Measurements from ENCODE around the gene NALF2. TPM values are rescaled to one million over a fixed set of nuclear protein-coding genes. Genes with fewer than 3 reads are reported as not detected.

NALF2 gene
- total and polyA plus RNA-seq, 2 experiments from 2014 or later: 0.20 to 0.46 TPM

GRCh38 chrX:69535661-69536060 lies 31.5 kb downstream of the NALF2 start:
- no peaks in the 10 kb centered on the region for H3K27me3 ChIP-seq
- H3K4me3 ChIP-seq: no peak overlapping the region
- no peaks in the 10 kb centered on the region for H3K4me1 ChIP-seq (ENCODE audit: insufficient read depth)
- DNase-seq (ENCODE audit: low spot score): no peak
- no peaks in the 10 kb centered on the region for H3K79me2 ChIP-seq
- no peak overlapping the region for H3K27ac ChIP-seq
- H3K36me3 ChIP-seq (replicated peaks; ENCODE audit: insufficient read depth, low read depth): no peaks in the 10 kb centered on the region
- H2AFZ ChIP-seq: no peak overlapping the region
- H4K20me1 ChIP-seq (ENCODE audit: insufficient read depth, poor library complexity, severe bottlenecking): no peaks in the 10 kb centered on the region
- H3K9me3 ChIP-seq (ENCODE audit: low read depth): no peaks in the 10 kb centered on the region
- TF ChIP-seq CTCF (IDR thresholded peaks at IDR 0.05; ENCODE audit: poor library complexity): no peak
- no peak for TF ChIP-seq EZH2 (IDR thresholded peaks at IDR 0.05; ENCODE audit: borderline replicate concordance)
- no peak for TF ChIP-seq EZH2phosphoT487 (IDR thresholded peaks at IDR 0.05; ENCODE audit: low read depth, severe bottlenecking, unreplicated experiment)
- WGBS (ENCODE audit: low lambda C conversion rate, missing lambda C conversion rate): 55% methylated on average over 2 of the region's 2 CpGs
- no peaks in the 10 kb centered on the region for H3K9me2 ChIP-seq (replicated peaks; ENCODE audit: insufficient read depth)
- H3K4me2 ChIP-seq: no peak overlapping the region

GRCh38 chrX:69538321-69538876 lies 34.3 kb downstream of the NALF2 start:
- H3K79me2 ChIP-seq: no peaks in the 10 kb centered on the region
- peak; percentile 83 for DNase-seq (ENCODE audit: low spot score)
- H3K4me1 ChIP-seq (ENCODE audit: insufficient read depth): no peaks in the 10 kb centered on the region
- H3K27me3 ChIP-seq: no peaks in the 10 kb centered on the region
- H3K27ac ChIP-seq: no peak overlapping the region
- H3K9me2 ChIP-seq (replicated peaks; ENCODE audit: insufficient read depth): no peaks in the 10 kb centered on the region
- H4K20me1 ChIP-seq (ENCODE audit: insufficient read depth, poor library complexity, severe bottlenecking): no peaks in the 10 kb centered on the region
- H3K36me3 ChIP-seq (replicated peaks; ENCODE audit: insufficient read depth, low read depth): no peaks in the 10 kb centered on the region
- peak overlapping the region; percentile 75 for H3K4me3 ChIP-seq
- peak overlapping the region; percentile 78 for H2AFZ ChIP-seq
- peak overlapping the region; percentile 79 for H3K4me2 ChIP-seq
- TF ChIP-seq CTCF (IDR thresholded peaks at IDR 0.05; ENCODE audit: poor library complexity) (peak; percentile 69), EZH2phosphoT487 (IDR thresholded peaks at IDR 0.05; ENCODE audit: low read depth, severe bottlenecking, unreplicated experiment) (no peak)
- 36% methylated on average over 31 of the region's 45 CpGs for WGBS (ENCODE audit: low lambda C conversion rate, missing lambda C conversion rate)
- H3K9me3 ChIP-seq (ENCODE audit: low read depth): no peaks in the 10 kb centered on the region

GRCh38 chrX:69539437-69539836 lies 35.3 kb downstream of the NALF2 start:
- DNase-seq (ENCODE audit: low spot score): no peak
- H3K79me2 ChIP-seq: no peaks in the 10 kb centered on the region
- no peak overlapping the region for H3K4me2 ChIP-seq
- no peak overlapping the region for H3K27ac ChIP-seq
- no peak overlapping the region for H3K4me3 ChIP-seq
- no peaks in the 10 kb centered on the region for H3K4me1 ChIP-seq (ENCODE audit: insufficient read depth)
- no peak for TF ChIP-seq EZH2phosphoT487 (IDR thresholded peaks at IDR 0.05; ENCODE audit: low read depth, severe bottlenecking, unreplicated experiment)
- no peak for TF ChIP-seq CTCF (IDR thresholded peaks at IDR 0.05; ENCODE audit: poor library complexity)
- TF ChIP-seq EZH2 (IDR thresholded peaks at IDR 0.05; ENCODE audit: borderline replicate concordance): no peak
- H3K36me3 ChIP-seq (replicated peaks; ENCODE audit: insufficient read depth, low read depth): no peaks in the 10 kb centered on the region
- no peaks in the 10 kb centered on the region for H3K9me3 ChIP-seq (ENCODE audit: low read depth)
- no peak overlapping the region for H2AFZ ChIP-seq
- H3K27me3 ChIP-seq: no peaks in the 10 kb centered on the region
- WGBS (ENCODE audit: low lambda C conversion rate, missing lambda C conversion rate): 68% methylated on average over 4 of the region's 4 CpGs
- no peaks in the 10 kb centered on the region for H4K20me1 ChIP-seq (ENCODE audit: insufficient read depth, poor library complexity, severe bottlenecking)
- H3K9me2 ChIP-seq (replicated peaks; ENCODE audit: insufficient read depth): no peaks in the 10 kb centered on the region

- DNase-seq (ENCODE audit: low spot score): no peak
- Histone ChIP-seq H3K9me3 (ENCODE audit: low read depth) (no peaks in the 10 kb centered on the region), H3K79me2 (no peaks in the 10 kb centered on the region), H3K4me1 (ENCODE audit: insufficient read depth) (no peaks in the 10 kb centered on the region), H3K36me3 (replicated peaks; ENCODE audit: insufficient read depth, low read depth) (no peaks in the 10 kb centered on the region), H3K27ac (no peak overlapping the region), H3K4me2 (no peak overlapping the region), H4K20me1 (ENCODE audit: insufficient read depth, poor library complexity, severe bottlenecking) (no peaks in the 10 kb centered on the region), H3K27me3 (no peaks in the 10 kb centered on the region), H3K9me2 (replicated peaks; ENCODE audit: insufficient read depth) (no peaks in the 10 kb centered on the region), H2AFZ (no peak overlapping the region), H3K4me3 (no peak overlapping the region)
- 31% methylated on average over 3 of the region's 3 CpGs for WGBS (ENCODE audit: low lambda C conversion rate, missing lambda C conversion rate)
- TF ChIP-seq EZH2phosphoT487 (IDR thresholded peaks at IDR 0.05; ENCODE audit: low read depth, severe bottlenecking, unreplicated experiment) (no peak), CTCF (IDR thresholded peaks at IDR 0.05; ENCODE audit: poor library complexity) (no peak)
These were observed 37.8 kb downstream of the NALF2 start for GRCh38 chrX:69541956-69542355.

Measured in hepatocyte (in vitro differentiated cells).